Heart left ventricle (tissue), 16 donors: ENCODE measurements around the gene SLC39A13. TPM values are rescaled to one million over a fixed set of nuclear protein-coding genes. Genes with fewer than 3 reads are reported as not detected.
A peak's percentile ranks its signal among the peaks of the same experiment; 100 is the strongest.

Experiments used
- ATAC-seq, 4 donors: fragments of 200-7000 bp; cut with Tn5 transposase; one replicate each; pipeline ENCODE4 v1.9.1; 2020 to 2022; ENCODE audit warnings: moderate library complexity in 4 of 4, mild to moderate bottlenecking in 3 of 4, moderate number of reproducible peaks in 1 of 4
- DNase-seq, 5 donors: peaks; one replicate each; pipeline ENCODE4 v3.0.0-alpha.2; 2020
- H3K27ac ChIP-seq, 12 donors: fragments of 200-600 bp; sonication (generic) in 4 of 12; one replicate each; pipeline versions ENCODE4 v1.5.0 to v1.8.0; 2016 to 2022; ENCODE audit warnings: mild to moderate bottlenecking in 2 of 12
- H3K27me3 ChIP-seq, 9 donors: fragments of 200-600 bp; sonication (generic) in 2 of 9; one replicate each; pipeline versions ENCODE4 v1.5.1 to v1.8.0; 2016 to 2022; ENCODE audit warnings: mild to moderate bottlenecking in 3 of 9
- H3K36me3 ChIP-seq, 9 donors: fragments of 200-600 bp; sonication (generic) in 2 of 9; one replicate each; pipeline versions ENCODE4 v1.5.0 to v1.8.0; 2018 to 2022; ENCODE audit warnings: mild to moderate bottlenecking in 2 of 9
- H3K4me1 ChIP-seq, 12 donors: fragments of 200-600 bp; sonication (generic) in 4 of 12; one replicate each; pipeline versions ENCODE4 v1.5.0 to v1.8.0; 2016 to 2022; ENCODE audit warnings: mild to moderate bottlenecking in 3 of 12
- H3K4me3 ChIP-seq, 12 donors: fragments of 200-600 bp; sonication (generic) in 4 of 12; one replicate each; pipeline versions ENCODE4 v1.5.0 to v1.8.0; 2017 to 2022; ENCODE audit warnings: mild to moderate bottlenecking in 9 of 12, moderate library complexity in 4 of 12
- H3K9me3 ChIP-seq, 12 donors: fragments of 200-600 bp; sonication (generic) in 4 of 12; one replicate each; pipeline versions ENCODE4 v1.5.0 to v1.8.0; 2016 to 2022; ENCODE audit warnings: mild to moderate bottlenecking in 1 of 12
- CTCF ChIP-seq, 12 donors: fragments of 200-600 bp; sonication (generic) in 4 of 12; IDR thresholded peaks; one replicate each; pipeline versions ENCODE4 v1.5.0 to v1.8.0; 2018 to 2022; ENCODE audit warnings: antibody characterized with exemption in 12 of 12, mild to moderate bottlenecking in 5 of 12
- POLR2A ChIP-seq, 2 donors: fragments of 450-650 bp; IDR thresholded peaks; one replicate each; pipeline ENCODE4 v1.6.1; 2017; ENCODE audit warnings: antibody characterized with exemption in 2 of 2, mild to moderate bottlenecking in 2 of 2, moderate library complexity in 2 of 2
- WGBS, 4 donors: extraction: QIAGEN DNeasy Blood & Tissue Kit in 2 of 4; methylation state at CpG; one replicate each; pipeline versions ENCODE4 v1.1.5 to v1.1.7; 2013 to 2018; 5-methylcytosine and 5-hydroxymethylcytosine counted together
- intact Hi-C, 10 donors: fragments of 100-400 bp; cut with DNase I; formaldehyde crosslinking; loops; one replicate each; pipeline versions ENCODE4 v1.11.1 to v1.14.2; 2022
- polyA plus RNA-seq, 2 donors: library from polyadenylated mRNA; stranded (reverse); fragments of 200-250 nt; gene quantifications; one replicate each; pipeline ENCODE4 v1.2.3, GENCODE V29; 2013
- total RNA-seq, 9 donors: library from RNA; depleted of rRNA in 2 of 9; stranded (reverse); fragments of >200 nt in 2 of 9; fragmentation: NEBNext Ultra II Directional in 3 of 9; extraction: Animal tissue kit (Norgen Biotek cat#: 25700) in 3 of 9; gene quantifications; one replicate each; pipeline versions ENCODE4 v1.1.0 to v1.2.4, GENCODE V29; 2016 to 2023
- donor health status: ischemic (EF 13 %, LVEDD 7.1; RV severe dilation, severe dysfunction).
- donor health status: healthy with polysubstance abuse.
- donor health status: DM: no; HTN: yes; CAD: no.
- donor health status: DM: no; HTN: no; CAD: no.
- donor health status: ischemic (EF 25% LVEDD 6.9; RV normal size, moderate dysfunction).
- donor health status: ischemic (EF 25% LVEDD 5.7; RV mildly dilated, moderate dysfunction).
- donor health status: healthy.
- donor health status: DM: yes; HTN: yes; CAD: no.
- donor health status: ischemic (EF 35%, LVEDD 5.7; RV mildly dilated, moderate dysfunction).
- donor health status: nonischemic (EF 11% LVEDD 7.7; RV severe dilation, severe dysfunction).
- donor health status: DM: yes; HTN: yes; CAD: no.
- donor health status: PGD.
- donor health status: ischemic (EF 29% LVEDD 5.4; RV normal size, mild dysfunction).
- donor health status: nonischemic (EF 23%, LVEDD 6.1; RV moderate dilation, normal function).

The SLC39A13 gene
- total and polyA plus RNA-seq, 11 donors, result 33.5 to 97.3 (median 48.1) TPM

DNA sequence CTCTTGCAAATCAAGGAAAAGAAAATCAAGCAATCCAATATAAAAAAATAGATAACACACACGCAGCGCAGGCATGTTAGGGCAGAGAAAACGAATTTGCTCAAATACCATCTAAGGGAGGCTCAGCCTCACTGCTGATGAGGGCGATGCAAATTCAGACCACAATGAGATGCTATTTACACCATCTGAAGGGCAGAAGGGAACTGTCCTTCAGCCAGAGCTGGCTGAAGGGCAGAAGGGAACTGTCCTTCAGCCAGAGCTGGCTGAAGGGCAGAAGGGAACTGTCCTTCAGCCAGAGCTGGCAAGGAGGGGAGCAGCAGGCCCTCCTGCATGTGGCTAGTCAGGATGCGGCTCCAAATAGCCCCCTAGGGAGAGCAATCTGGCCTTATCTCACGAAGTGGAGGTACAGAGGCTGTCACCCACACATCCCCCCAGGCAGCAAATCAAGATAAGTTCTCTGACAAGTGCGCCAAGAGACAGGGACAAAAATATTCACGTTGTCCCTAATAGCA, 7.6 kb upstream of the SLC39A13 start:
- Histone ChIP-seq H3K9me3 (no peaks in the 10 kb centered on the region), H3K36me3 (no peaks in the 10 kb centered on the region), H3K4me3 (peak overlapping the region in 8 of 12 donors; percentile 49 to 66 (median 54)), H3K27me3 (no peaks in the 10 kb centered on the region), H3K4me1 (peaks cover 0 to 23% (median 13%) of the 10 kb centered on the region in 12 donors), H3K27ac (peak overlapping the region; percentile 64 to 94 (median 86))
- 17 to 32% (median 21%) methylated on average over 8 of the region's 8 CpGs for WGBS, 4 donors
- intact Hi-C loops, result no loop called here
- TF ChIP-seq CTCF (IDR thresholded peaks at IDR 0.05) (no peak), POLR2A (IDR thresholded peaks at IDR 0.05) (no peak)
- DNase-seq (peak in 2 of 5 donors; percentile 48 to 67), ATAC-seq (peak; percentile 86 to 93 (median 90))

- Histone ChIP-seq H3K4me1 (peaks cover 0 to 36% (median 23%) of the 10 kb centered on the region in 12 donors), H3K9me3 (no peaks in the 10 kb centered on the region), H3K36me3 (no peaks in the 10 kb centered on the region), H3K27me3 (no peaks in the 10 kb centered on the region), H3K4me3 (no peak overlapping the region), H3K27ac (no peak overlapping the region)
- ATAC-seq (no peak), DNase-seq (no peak)
- TF ChIP-seq CTCF (IDR thresholded peaks at IDR 0.05), result no peak
- no peak for TF ChIP-seq POLR2A (IDR thresholded peaks at IDR 0.05)
- WGBS, 4 donors, result 45 to 81% (median 74%) methylated on average over 4 of the region's 4 CpGs
- intact Hi-C loops, result no loop called here
Observed at GRCh38 chr11:47403135-47403534, 5.3 kb upstream of the SLC39A13 start.

DNA sequence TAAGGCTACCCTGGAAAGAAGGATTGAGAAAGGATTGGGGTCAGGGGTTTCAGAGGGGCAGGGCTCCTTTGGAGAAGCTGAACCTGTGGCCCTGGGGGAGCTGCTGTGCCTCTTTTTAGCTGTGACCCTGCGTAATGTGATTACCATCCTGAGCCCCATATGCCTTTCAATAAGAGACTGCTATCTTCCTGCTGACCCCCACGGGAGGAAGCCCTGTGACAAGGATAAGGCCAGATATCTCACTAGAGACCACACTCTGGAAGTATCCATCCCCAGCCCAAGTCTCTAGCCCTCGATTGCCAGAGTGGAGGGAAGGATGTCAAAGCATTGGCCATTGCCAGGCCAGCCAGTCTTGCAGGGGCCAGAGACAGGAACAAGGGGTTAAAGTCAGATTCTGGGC, 4.8 kb upstream of the SLC39A13 start:
- Histone ChIP-seq H3K4me3 (no peak overlapping the region), H3K36me3 (no peaks in the 10 kb centered on the region), H3K4me1 (peaks cover 0 to 36% (median 23%) of the 10 kb centered on the region in 12 donors), H3K27me3 (no peaks in the 10 kb centered on the region), H3K9me3 (no peaks in the 10 kb centered on the region), H3K27ac (no peak overlapping the region)
- no peak for TF ChIP-seq POLR2A (IDR thresholded peaks at IDR 0.05)
- no peak for TF ChIP-seq CTCF (IDR thresholded peaks at IDR 0.05)
- 46 to 62% (median 58%) methylated on average over 3 of the region's 3 CpGs for WGBS, 4 donors
- intact Hi-C loops, result no loop called here
- DNase-seq, result no peak
- no peak for ATAC-seq

GRCh38 chr11:47406896-47407745, 1.3 kb upstream of the SLC39A13 start:
- intact Hi-C loops, result loop anchor here in 8 of 10 donors (1.0 to 5.0 kb wide), 3 partner anchors 32 to 35 kb away; no protein-coding TSS in a partner anchor
- Histone ChIP-seq H3K4me1 (peaks cover 0 to 45% (median 28%) of the 10 kb centered on the region in 12 donors), H3K9me3 (no peaks in the 10 kb centered on the region), H3K4me3 (peak overlapping the region; percentile 44 to 91 (median 79)), H3K27ac (peak overlapping the region; percentile 83 to 98 (median 92)), H3K27me3 (no peaks in the 10 kb centered on the region), H3K36me3 (peaks cover 0 to 20% (median 15%) of the 10 kb centered on the region in 9 donors)
- DNase-seq, result no peak
- TF ChIP-seq POLR2A (IDR thresholded peaks at IDR 0.05) (no peak), CTCF (IDR thresholded peaks at IDR 0.05) (no peak)
- WGBS, 4 donors, result 50 to 53% (median 51%) methylated on average over 12 of the region's 12 CpGs
- ATAC-seq, result peak in 1 of 4 donors; percentile 0
